ENCODE results near the gene TMEM151B. TPM values are rescaled to one million over a fixed set of nuclear protein-coding genes. Genes with fewer than 3 reads are reported as not detected.
A peak's percentile ranks its signal among the peaks of the same experiment; 100 is the strongest.
"Not testable (repeated sequence)": the region's sequence is repeated elsewhere in the genome, so short reads cannot be mapped to it uniquely, and the experiment has no call there.

Gene TMEM151B
- total RNA-seq, 1 donor from 2014 or later = 0.29 TPM

DNA sequence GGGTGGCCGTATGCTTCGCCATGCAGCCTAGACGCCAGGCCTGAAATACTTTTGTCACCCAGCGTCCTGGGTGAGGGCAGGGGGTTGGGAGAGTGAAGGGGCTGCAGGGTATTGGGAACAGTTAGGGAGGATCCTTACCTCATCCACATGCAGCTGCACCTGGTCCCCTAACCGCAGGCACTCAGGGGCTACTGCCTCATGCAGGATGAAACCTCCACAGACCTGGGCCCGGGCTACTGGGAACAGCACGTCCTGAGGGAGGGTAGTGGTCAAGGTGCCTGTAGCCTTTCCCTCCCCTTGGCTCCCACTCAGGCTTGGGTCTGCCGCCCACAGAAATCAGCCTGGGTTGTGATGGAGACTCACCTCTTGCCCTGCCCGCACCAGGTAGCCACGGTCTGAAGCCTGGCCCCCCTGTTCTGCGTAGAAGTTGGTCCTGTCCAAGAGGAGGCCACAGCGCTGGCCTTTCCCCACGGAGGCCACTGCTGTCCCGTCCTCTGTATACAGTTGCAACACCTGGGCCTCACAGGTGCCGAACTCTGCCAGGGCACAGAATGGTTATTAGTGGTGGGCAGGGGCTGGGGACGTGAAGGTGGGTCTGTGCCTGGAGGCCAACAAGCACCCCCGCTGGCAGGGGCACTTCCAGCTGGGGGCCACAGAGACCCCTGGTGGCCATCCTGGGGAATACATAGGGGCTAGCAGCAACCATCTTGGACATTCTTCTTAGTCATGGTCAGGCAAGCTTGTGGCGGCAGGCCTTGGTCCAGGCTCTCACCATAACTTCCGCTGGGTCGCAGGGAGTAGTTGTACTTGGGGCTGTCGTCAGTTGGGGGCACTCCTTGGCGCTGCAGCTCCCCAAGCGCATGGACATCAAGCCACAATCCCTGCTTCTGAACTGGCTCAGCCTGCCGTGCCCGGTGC is 34.3 kb downstream of the TMEM151B start:
- Mint-ChIP-seq H3K27ac (no peak overlapping the region), H3K4me1 (ENCODE audit: low read depth) (no peaks in the 10 kb centered on the region), H3K36me3 (ENCODE audit: low read depth) (peaks cover 31% of the 10 kb centered on the region), H3K27me3 (ENCODE audit: insufficient read depth) (peaks cover 2% of the 10 kb centered on the region), H3K4me3 (no peak overlapping the region), H3K9me3 (no peaks in the 10 kb centered on the region)
- no peak for DNase-seq (ENCODE audit: low spot score)
- intact Hi-C loops (cut with micrococcal nuclease) = loop anchor here (1.0 to 2.0 kb wide), 2 partner anchors 36 to 132 kb away; no protein-coding TSS in a partner anchor

DNA sequence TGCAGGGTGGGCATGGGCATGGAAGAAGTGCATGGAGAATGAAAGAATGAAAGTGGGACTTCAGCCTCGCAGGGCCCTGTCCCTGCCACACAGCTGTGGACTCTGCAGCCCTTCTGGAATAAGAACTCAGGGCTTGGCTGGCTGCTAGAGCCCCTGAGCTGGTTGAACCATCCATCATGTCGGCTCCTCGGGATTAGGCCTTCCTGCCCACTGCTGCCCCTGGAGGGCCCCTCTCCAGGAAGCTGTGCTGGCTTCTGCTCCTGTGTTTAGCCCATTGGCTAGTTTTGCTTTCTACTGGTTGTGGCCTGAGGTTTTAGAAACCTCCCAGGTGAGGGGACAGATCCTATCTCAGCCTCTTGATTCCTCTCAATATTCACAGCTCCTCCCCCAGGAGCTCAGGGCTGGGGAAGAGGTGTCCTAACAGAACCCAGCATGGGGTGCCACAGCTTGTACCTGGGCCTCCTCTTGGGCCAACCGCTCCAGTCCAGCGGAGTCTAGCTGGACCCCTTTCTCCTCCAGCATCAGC is 35.0 kb downstream of the TMEM151B start:
- intact Hi-C loops (cut with micrococcal nuclease) = loop anchor here (2.0 kb wide), 1 partner anchor 36 kb away; no protein-coding TSS in a partner anchor
- Mint-ChIP-seq H3K4me3 (no peak overlapping the region), H3K27me3 (ENCODE audit: insufficient read depth) (no peaks in the 10 kb centered on the region), H3K27ac (no peak overlapping the region), H3K36me3 (ENCODE audit: low read depth) (peaks cover 35% of the 10 kb centered on the region), H3K4me1 (ENCODE audit: low read depth) (no peaks in the 10 kb centered on the region), H3K9me3 (no peaks in the 10 kb centered on the region)
- DNase-seq (ENCODE audit: low spot score) = no peak

DNA sequence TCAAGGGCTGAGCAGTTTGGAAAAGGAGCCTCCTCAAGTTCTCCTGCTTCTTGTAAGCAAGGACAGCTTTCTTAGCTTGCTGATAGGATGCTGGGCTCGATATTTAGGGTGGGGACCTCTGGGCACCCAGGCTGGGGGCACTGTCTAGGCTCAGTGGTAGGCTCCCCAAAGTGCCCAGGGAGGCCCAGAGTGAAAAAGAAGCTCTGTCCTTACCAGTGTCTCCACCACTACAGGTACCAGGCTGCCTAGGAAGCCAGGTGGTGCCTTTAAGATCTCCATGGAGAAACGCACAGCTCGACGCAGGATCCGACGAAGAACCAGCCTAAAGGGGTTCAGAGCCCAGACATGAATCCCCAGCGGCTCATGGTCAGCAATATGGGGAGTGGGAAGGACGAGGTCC is 36.5 kb downstream of the TMEM151B start:
- no peak overlapping the region for H3K4me3 Mint-ChIP-seq
- no peaks in the 10 kb centered on the region for H3K9me3 Mint-ChIP-seq
- H3K27me3 Mint-ChIP-seq (ENCODE audit: insufficient read depth) = no peaks in the 10 kb centered on the region
- peaks cover 4% of the 10 kb centered on the region for H3K4me1 Mint-ChIP-seq (ENCODE audit: low read depth)
- DNase-seq (ENCODE audit: low spot score) = no peak
- intact Hi-C loops (cut with micrococcal nuclease) = no loop called here
- peaks cover 24% of the 10 kb centered on the region for H3K36me3 Mint-ChIP-seq (ENCODE audit: low read depth)
- no peak overlapping the region for H3K27ac Mint-ChIP-seq

DNA sequence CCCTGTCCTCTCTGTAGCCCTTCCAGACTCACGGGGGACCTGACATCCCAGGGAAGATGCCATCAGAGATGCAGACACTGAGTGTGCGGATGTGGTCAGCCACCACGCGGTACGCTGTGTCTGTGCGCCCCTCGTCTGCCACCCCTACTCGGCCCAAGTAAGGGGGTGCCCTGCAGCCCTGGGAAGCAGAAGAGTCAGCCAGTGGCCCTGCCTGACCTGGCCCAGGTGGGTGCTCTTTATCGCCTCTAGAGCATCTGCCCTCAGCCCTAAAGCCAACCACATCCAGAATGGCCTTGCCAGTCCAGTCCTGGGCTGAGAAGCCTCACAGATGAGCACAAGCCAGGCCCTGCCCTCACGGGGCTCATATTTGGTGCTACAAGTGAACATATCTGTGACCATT is 37.0 kb downstream of the TMEM151B start:
- Mint-ChIP-seq H3K36me3 (ENCODE audit: low read depth) (peaks cover 22% of the 10 kb centered on the region), H3K9me3 (no peaks in the 10 kb centered on the region), H3K27ac (no peak overlapping the region), H3K27me3 (ENCODE audit: insufficient read depth) (no peaks in the 10 kb centered on the region), H3K4me1 (ENCODE audit: low read depth) (peaks cover 9% of the 10 kb centered on the region), H3K4me3 (no peak overlapping the region)
- DNase-seq (ENCODE audit: low spot score) = no peak
- intact Hi-C loops (cut with micrococcal nuclease) = no loop called here

DNA sequence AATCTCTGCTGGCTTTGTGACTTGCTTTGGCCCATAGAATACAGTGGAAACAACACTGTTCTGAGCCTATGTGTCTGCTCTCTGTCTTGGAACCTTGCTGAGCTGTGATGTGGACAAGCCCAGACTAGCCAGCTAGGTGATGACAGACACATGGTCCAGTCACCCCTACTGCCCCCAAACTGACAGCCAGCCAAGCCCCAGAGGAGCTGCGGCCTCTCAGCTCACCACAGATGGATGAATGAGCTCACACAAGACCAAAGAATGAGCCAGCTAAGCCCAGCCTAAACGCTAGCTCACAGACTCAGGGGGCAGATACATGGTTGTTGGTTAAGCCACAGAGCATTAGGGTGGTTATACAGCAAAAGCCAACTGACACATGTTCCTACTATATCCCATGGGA is 38.8 kb downstream of the TMEM151B start:
- Mint-ChIP-seq H3K36me3 (ENCODE audit: low read depth) (peaks cover 11% of the 10 kb centered on the region), H3K9me3 (no peaks in the 10 kb centered on the region), H3K27ac (no peak overlapping the region), H3K27me3 (ENCODE audit: insufficient read depth) (peaks cover 2% of the 10 kb centered on the region), H3K4me3 (no peak overlapping the region), H3K4me1 (ENCODE audit: low read depth) (peaks cover 18% of the 10 kb centered on the region)
- intact Hi-C loops (cut with micrococcal nuclease) = no loop called here
- DNase-seq (ENCODE audit: low spot score) = no peak

DNA sequence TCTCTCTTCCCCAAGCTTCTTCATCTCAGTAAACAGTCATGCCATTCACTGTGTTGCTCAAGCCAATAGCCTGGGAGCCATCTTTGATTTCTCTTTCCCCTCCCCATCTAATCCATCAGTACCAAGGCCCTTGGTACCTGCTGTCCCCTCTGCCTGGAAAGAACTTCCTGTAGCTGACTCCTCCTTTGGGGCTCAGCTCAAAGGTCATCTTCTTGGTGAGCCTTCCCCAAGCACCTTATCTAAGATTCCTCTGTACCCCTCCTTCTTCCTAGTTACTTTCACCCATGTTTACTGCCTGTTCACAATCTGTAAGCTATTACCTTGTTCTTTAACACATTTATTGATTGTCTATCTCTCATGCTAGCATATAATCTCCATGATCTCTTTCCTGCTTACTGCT is 39.4 kb downstream of the TMEM151B start:
- Mint-ChIP-seq H3K4me3 (no peak overlapping the region), H3K4me1 (ENCODE audit: low read depth) (peaks cover 18% of the 10 kb centered on the region), H3K9me3 (no peaks in the 10 kb centered on the region), H3K27ac (no peak overlapping the region), H3K27me3 (ENCODE audit: insufficient read depth) (peaks cover 2% of the 10 kb centered on the region), H3K36me3 (ENCODE audit: low read depth) (peaks cover 11% of the 10 kb centered on the region)
- no peak for DNase-seq (ENCODE audit: low spot score)
- intact Hi-C loops (cut with micrococcal nuclease) = no loop called here

DNA sequence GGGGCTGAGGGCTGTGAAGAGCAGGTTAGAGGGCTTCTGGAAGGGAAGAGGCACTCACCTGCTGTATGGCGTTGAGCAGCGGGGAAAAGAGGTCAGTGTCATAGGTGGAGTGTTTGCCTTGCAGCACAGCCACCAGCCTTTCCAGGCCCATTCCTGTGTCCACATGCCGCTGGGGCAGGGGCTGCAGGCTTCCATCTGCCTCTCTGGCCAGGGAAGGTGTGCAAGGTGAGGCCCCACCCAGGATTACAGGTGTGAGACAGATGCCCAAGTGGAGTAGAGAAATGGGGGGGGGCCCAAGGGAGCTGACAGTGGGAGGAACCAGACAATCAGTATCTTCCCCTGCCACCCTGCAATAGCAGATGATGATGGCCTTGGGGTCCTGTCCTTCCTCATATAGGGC is 40.0 kb downstream of the TMEM151B start:
- Mint-ChIP-seq H3K9me3 (no peaks in the 10 kb centered on the region), H3K4me1 (ENCODE audit: low read depth) (peaks cover 18% of the 10 kb centered on the region), H3K27me3 (ENCODE audit: insufficient read depth) (peaks cover 2% of the 10 kb centered on the region), H3K36me3 (ENCODE audit: low read depth) (peaks cover 10% of the 10 kb centered on the region), H3K4me3 (no peak overlapping the region), H3K27ac (no peak overlapping the region)
- intact Hi-C loops (cut with micrococcal nuclease) = no loop called here
- no peak for DNase-seq (ENCODE audit: low spot score)

DNA sequence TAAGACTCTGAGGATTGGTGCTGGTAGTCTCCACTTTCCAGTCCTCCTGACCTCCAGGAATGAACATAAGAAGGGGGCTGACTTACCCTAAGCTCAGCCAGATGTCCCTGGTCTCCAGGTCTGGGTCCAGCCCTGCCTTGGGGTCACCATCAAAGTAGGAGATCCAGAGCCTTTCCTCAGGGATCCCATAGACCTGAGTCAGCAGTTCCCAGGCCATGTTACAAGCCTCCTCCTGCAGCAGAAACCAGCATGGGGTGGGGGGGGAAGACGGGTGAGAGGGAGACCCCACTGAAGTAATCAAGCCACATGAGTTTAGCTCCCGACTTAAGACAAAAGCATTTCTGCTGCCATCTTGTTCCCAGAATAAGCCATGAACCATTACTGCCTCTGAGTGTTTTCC is 41.1 kb downstream of the TMEM151B start:
- intact Hi-C loops (cut with micrococcal nuclease) = no loop called here
- H3K4me1 Mint-ChIP-seq (ENCODE audit: low read depth) = peaks cover 18% of the 10 kb centered on the region
- peaks cover 5% of the 10 kb centered on the region for H3K27me3 Mint-ChIP-seq (ENCODE audit: insufficient read depth)
- H3K9me3 Mint-ChIP-seq = no peaks in the 10 kb centered on the region
- no peak for DNase-seq (ENCODE audit: low spot score)
- H3K27ac Mint-ChIP-seq = no peak overlapping the region
- H3K4me3 Mint-ChIP-seq = peak overlapping the region; percentile 99
- peaks cover 10% of the 10 kb centered on the region for H3K36me3 Mint-ChIP-seq (ENCODE audit: low read depth)

DNA sequence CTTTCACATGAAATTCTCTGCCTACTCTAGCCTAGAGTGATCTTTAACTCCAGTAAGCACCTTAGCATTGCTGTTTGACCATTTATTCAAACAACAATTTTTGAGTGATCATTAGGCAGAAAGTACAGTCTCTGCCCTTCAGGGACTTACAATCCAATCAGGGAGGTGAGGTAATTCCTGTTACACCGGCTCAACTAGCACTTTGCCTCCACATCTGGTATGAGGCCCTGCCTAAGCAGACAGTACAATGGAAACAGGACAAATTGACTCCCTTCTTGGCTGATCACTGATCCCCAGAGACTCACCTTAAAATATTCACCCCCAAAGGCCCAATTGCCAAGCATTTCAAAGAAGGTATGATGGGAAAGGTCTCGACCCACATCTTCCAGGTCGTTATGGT is 41.5 kb downstream of the TMEM151B start:
- H3K27me3 Mint-ChIP-seq (ENCODE audit: insufficient read depth) = peaks cover 8% of the 10 kb centered on the region
- peak overlapping the region; percentile 31 for H3K27ac Mint-ChIP-seq
- no peak for DNase-seq (ENCODE audit: low spot score)
- H3K4me1 Mint-ChIP-seq (ENCODE audit: low read depth) = peaks cover 18% of the 10 kb centered on the region
- H3K36me3 Mint-ChIP-seq (ENCODE audit: low read depth) = peaks cover 10% of the 10 kb centered on the region
- H3K9me3 Mint-ChIP-seq = no peaks in the 10 kb centered on the region
- H3K4me3 Mint-ChIP-seq = peak overlapping the region; percentile 99
- intact Hi-C loops (cut with micrococcal nuclease) = loop anchor here (2.0 kb wide), 1 partner anchor 27 kb away; no protein-coding TSS in a partner anchor

DNA sequence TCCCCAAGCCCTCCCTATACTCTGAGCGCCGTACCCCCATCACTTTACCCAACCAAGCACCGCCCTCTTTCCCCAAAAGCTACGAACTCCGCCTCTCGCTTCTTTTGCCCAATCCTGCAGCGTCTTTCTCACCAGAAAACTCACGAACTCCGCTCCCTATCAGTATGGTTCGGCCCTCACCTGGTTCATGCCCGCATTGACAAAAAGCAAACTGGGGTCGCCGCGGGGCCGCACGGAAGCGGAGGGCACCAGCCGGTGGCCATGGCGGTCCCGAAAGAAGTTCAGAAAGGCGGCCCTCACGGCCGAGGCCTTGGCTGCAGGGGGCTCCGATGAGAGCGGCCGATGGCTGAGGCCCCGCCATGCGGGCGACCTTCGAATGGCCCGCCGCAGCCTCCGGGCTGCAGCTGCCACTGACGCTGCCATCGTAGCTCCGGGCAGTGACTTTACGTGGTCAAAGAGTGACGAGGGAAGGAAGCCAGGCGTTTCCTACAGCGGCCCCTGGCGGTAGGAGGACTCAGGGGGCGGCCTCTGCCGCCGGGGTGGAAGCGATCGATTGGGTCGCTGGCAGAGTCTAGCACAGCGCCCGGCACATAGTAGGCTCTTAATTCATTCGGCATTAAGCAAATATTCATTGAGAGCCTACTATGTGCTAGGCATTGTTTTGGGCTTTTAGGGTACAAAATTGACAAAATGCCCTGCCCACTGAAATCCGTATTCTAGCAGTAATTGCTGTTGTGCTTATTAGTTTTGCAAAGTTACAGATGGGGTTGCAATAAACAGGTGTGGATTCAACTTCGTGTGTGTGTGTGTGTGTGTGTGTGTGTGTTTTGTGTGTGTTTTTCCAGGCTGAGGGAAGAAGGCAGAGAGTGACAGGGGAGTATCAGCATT is 42.9 kb downstream of the TMEM151B start, which contains the start of gene AARS2:
TSS of gene AARS2 (minus strand) at position 447 of the 888 bp plus-strand sequence. CDS start at position 423, 24 bp downstream.
- Mint-ChIP-seq H3K27me3 (ENCODE audit: insufficient read depth) (peaks cover 13% of the 10 kb centered on the region), H3K9me3 (no peaks in the 10 kb centered on the region), H3K36me3 (ENCODE audit: low read depth) (peaks cover 8% of the 10 kb centered on the region), H3K27ac (peak within 1 kb of the TSS; percentile 94), H3K4me1 (ENCODE audit: low read depth) (peaks cover 18% of the 10 kb centered on the region), H3K4me3 (peak within 1 kb of the TSS; percentile 99)
- DNase-seq (ENCODE audit: low spot score) = peak; percentile 89
- intact Hi-C loops (cut with micrococcal nuclease) = loop anchor here (1.0 to 2.0 kb wide), 3 partner anchors 26 to 74 kb away; partner anchors contain the start of gene CDC5L

DNA sequence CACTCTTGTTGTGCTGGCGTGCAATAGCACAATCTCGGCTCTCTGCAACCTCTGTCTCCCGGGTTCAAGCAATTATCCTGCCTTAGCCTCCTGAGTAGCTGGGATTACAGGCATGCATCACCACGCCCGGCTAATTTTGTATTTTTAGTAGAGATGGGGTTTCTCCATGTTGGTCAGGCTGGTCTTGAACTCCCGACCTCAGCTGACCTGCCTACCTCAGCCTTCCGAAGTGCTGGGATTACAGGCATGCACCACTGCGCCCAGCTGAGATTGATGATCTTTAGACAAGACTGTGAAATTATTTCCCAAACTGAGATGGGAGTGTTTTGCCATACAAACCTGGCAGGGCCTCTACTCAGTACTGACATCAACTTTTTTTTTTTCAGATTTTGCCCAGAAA is 44.4 kb downstream of the TMEM151B start:
- H3K9me3 Mint-ChIP-seq; H3K36me3 Mint-ChIP-seq (ENCODE audit: low read depth); H3K4me3 Mint-ChIP-seq; H3K27ac Mint-ChIP-seq; DNase-seq (ENCODE audit: low spot score); intact Hi-C loops (cut with micrococcal nuclease): not testable (repeated sequence)
- Mint-ChIP-seq H3K4me1 (ENCODE audit: low read depth) (peaks cover 18% of the 10 kb centered on the region), H3K27me3 (ENCODE audit: insufficient read depth) (peaks cover 22% of the 10 kb centered on the region)

DNA sequence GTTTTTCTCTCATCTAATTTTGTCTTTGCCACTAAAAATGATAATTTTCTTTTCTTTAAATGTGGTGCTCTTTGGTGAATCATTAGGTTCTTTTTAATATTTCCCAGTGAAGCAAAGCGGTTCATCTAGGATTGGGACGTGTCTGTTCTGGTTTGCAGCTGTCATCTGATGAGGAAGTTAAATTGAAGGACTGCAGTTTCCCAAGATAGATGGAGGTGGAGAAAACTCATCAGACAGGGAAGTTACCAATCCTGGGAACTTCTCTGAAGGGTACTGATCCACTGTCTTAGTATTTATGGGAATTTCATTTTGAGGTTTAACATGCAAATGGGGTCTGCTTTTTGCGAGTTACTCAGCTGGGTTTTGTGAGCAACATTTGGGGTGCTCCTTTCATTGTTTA is 45.3 kb downstream of the TMEM151B start:
- no peaks in the 10 kb centered on the region for H3K36me3 Mint-ChIP-seq (ENCODE audit: low read depth)
- intact Hi-C loops (cut with micrococcal nuclease) = no loop called here
- H3K4me3 Mint-ChIP-seq = no peak overlapping the region
- H3K9me3 Mint-ChIP-seq = no peaks in the 10 kb centered on the region
- H3K4me1 Mint-ChIP-seq (ENCODE audit: low read depth) = peaks cover 18% of the 10 kb centered on the region
- H3K27me3 Mint-ChIP-seq (ENCODE audit: insufficient read depth) = peaks cover 23% of the 10 kb centered on the region
- no peak for DNase-seq (ENCODE audit: low spot score)
- no peak overlapping the region for H3K27ac Mint-ChIP-seq

All from activated T-helper 1 cell treated with anti-CD3 and anti-CD28 coated beads, Interleukin-12 subunit alpha, Interleukin-12 subunit beta, Interleukin-2, Interleukin-4 antibody, amounts not matched to agents 30 ng/mL and 10 ng/mL and 1 ng/mL, durations not matched to agents 14 hours and 24 hours and 36 hours (primary cell).